22Rv1 (cell line): ENCODE measurements around the gene MZB1.

Experiments
- ZFX ChIP-seq: fragments of 450-650 bp; IDR thresholded peaks from 2 replicates; pipeline ENCODE4 v1.6.1; 2017; ENCODE audit warnings: antibody characterized with exemption, borderline replicate concordance
- TF ChIP-seq, protein P1 (sequence below): fragments of 450-650 bp; IDR thresholded peaks from 2 replicates; pipeline ENCODE4 v1.5.1; 2017; ENCODE audit warnings: mild to moderate bottlenecking

DNA sequence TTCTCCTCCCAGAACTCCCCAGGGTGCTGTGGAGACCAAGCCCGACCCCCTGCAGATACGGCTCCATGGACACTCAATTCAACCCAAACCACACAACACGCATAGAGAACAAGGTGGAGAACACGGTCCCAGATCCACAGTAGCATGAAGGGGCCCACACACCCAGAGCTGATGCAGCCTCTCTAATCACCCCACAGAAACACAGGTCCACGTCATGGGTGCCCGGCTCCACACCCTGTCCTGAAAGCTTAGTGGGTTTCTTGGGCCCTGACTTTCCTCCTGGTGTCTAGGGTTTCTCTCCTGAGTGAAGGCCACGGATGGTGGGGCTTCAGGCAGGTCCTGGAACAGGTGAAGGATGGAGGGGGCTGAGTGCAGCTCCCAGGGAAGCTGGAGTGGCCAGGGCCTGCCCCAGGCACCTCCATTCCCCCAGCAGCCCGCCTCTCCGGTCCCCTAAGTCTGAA is 5.1 kb downstream of the MZB1 start:
- TF ChIP-seq, protein P1, sequence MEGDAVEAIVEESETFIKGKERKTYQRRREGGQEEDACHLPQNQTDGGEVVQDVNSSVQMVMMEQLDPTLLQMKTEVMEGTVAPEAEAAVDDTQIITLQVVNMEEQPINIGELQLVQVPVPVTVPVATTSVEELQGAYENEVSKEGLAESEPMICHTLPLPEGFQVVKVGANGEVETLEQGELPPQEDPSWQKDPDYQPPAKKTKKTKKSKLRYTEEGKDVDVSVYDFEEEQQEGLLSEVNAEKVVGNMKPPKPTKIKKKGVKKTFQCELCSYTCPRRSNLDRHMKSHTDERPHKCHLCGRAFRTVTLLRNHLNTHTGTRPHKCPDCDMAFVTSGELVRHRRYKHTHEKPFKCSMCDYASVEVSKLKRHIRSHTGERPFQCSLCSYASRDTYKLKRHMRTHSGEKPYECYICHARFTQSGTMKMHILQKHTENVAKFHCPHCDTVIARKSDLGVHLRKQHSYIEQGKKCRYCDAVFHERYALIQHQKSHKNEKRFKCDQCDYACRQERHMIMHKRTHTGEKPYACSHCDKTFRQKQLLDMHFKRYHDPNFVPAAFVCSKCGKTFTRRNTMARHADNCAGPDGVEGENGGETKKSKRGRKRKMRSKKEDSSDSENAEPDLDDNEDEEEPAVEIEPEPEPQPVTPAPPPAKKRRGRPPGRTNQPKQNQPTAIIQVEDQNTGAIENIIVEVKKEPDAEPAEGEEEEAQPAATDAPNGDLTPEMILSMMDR: no peak
- TF ChIP-seq ZFX: no peak
